WERI-Rb-1 (cell line): ENCODE results near the gene KCNIP1.

ENCODE experiments used
- DNase-seq: peaks from one replicate; pipeline ENCODE4 v3.0.0-alpha.2; 2020
- H3K27ac ChIP-seq: fragments of 250-450 bp; sonication (Bioruptor Pico); 2 replicates; pipeline ENCODE4 v1.5.1; 2020; ENCODE audit warnings: mild to moderate bottlenecking, moderate library complexity
- H3K27me3 ChIP-seq: fragments of 250-450 bp; sonication (Bioruptor Pico); 2 replicates; pipeline ENCODE4 v1.5.1; 2021; ENCODE audit warnings: mild to moderate bottlenecking, low read depth, moderate library complexity; ENCODE audit not compliant: insufficient read depth, severe bottlenecking
- H3K36me3 ChIP-seq: fragments of 250-450 bp; sonication (Bioruptor Pico); 2 replicates; pipeline ENCODE4 v1.5.1; 2020; ENCODE audit warnings: mild to moderate bottlenecking, moderate library complexity
- H3K4me3 ChIP-seq: 2 replicates; pipeline ENCODE4 v1.5.1; 2011; ENCODE audit warnings: low read depth, mild to moderate bottlenecking, control low read depth, low read length
- H3K9me3 ChIP-seq: fragments of 250-450 bp; sonication (Bioruptor Pico); 2 replicates; pipeline ENCODE4 v1.5.1; 2021; ENCODE audit warnings: mild to moderate bottlenecking, moderate library complexity; ENCODE audit not compliant: severe bottlenecking
- CTCF ChIP-seq: IDR thresholded peaks from 2 replicates; pipeline ENCODE4 v1.5.1; 2011; ENCODE audit warnings: low read depth, mild to moderate bottlenecking, control low read depth, inconsistent platforms, low read length

KCNIP1 gene

GRCh38 chr5:170468633-170469285 lies 35.1 kb upstream of the KCNIP1 start:
- DNase-seq, result no peak
- Histone ChIP-seq H3K36me3 (no peaks in the 10 kb centered on the region), H3K4me3 (no peak overlapping the region), H3K27me3 (peaks cover 62% of the 10 kb centered on the region), H3K9me3 (no peaks in the 10 kb centered on the region), H3K27ac (no peak overlapping the region)
- TF ChIP-seq CTCF, result no peak

- TF ChIP-seq CTCF, result no peak
- Histone ChIP-seq H3K4me3 (no peak overlapping the region), H3K9me3 (no peaks in the 10 kb centered on the region)
Measured at GRCh38 chr5:170469414-170469813, 34.4 kb upstream of the KCNIP1 start.

GRCh38 chr5:170470275-170470674 lies 33.5 kb upstream of the KCNIP1 start:
- Histone ChIP-seq H3K9me3 (no peaks in the 10 kb centered on the region), H3K4me3 (no peak overlapping the region), H3K36me3 (no peaks in the 10 kb centered on the region), H3K27me3 (peaks cover 68% of the 10 kb centered on the region), H3K27ac (no peak overlapping the region)
- no peak for TF ChIP-seq CTCF
- DNase-seq, result no peak

More at GRCh38 chr5:170469414-170469813, 34.4 kb upstream of the KCNIP1 start:
- peaks cover 67% of the 10 kb centered on the region for H3K27me3 ChIP-seq
- DNase-seq, result no peak
- no peak overlapping the region for H3K27ac ChIP-seq
- no peaks in the 10 kb centered on the region for H3K36me3 ChIP-seq

GRCh38 chr5:170470808-170471404 lies 32.9 kb upstream of the KCNIP1 start:
- no peaks in the 10 kb centered on the region for H3K36me3 ChIP-seq
- TF ChIP-seq CTCF, result no peak
- H3K4me3 ChIP-seq, result no peak overlapping the region
- H3K27ac ChIP-seq, result no peak overlapping the region
- DNase-seq, result no peak
- peaks cover 63% of the 10 kb centered on the region for H3K27me3 ChIP-seq
- H3K9me3 ChIP-seq, result no peaks in the 10 kb centered on the region

- Histone ChIP-seq H3K9me3 (no peaks in the 10 kb centered on the region), H3K27ac (no peak overlapping the region), H3K36me3 (no peaks in the 10 kb centered on the region), H3K27me3 (peaks cover 65% of the 10 kb centered on the region), H3K4me3 (no peak overlapping the region)
- no peak for TF ChIP-seq CTCF
- DNase-seq, result no peak
Measured at GRCh38 chr5:170471551-170472178, 32.2 kb upstream of the KCNIP1 start.
